ENCODE results near the gene FRMPD4.

Gene FRMPD4

GRCh38 chrX:12721042-12721441 lies 582.8 kb downstream of the FRMPD4 start:
- no peak for TF ChIP-seq CTCF (conservative IDR thresholded peaks at IDR 0.05)
- no peak for TF ChIP-seq ZFX (IDR thresholded peaks at IDR 0.05)

GRCh38 chrX:12722314-12722713 lies 584.0 kb downstream of the FRMPD4 start:
- TF ChIP-seq CTCF (conservative IDR thresholded peaks at IDR 0.05) (no peak), ZFX (IDR thresholded peaks at IDR 0.05) (no peak)
- no peak overlapping the region for H3K27ac ChIP-seq

More at GRCh38 chrX:12721042-12721441, 582.8 kb downstream of the FRMPD4 start:
- H3K27ac ChIP-seq: no peak overlapping the region

GRCh38 chrX:12741416-12741815 lies 603.1 kb downstream of the FRMPD4 start:
- TF ChIP-seq ZFX (IDR thresholded peaks at IDR 0.05) (no peak), CTCF (conservative IDR thresholded peaks at IDR 0.05) (no peak)
- H3K27ac ChIP-seq: peak overlapping the region; percentile 21; the same call in 1 of the 2 replicates

GRCh38 chrX:12747433-12747832 lies 609.2 kb downstream of the FRMPD4 start:
- no peak overlapping the region for H3K27ac ChIP-seq
- TF ChIP-seq CTCF (conservative IDR thresholded peaks at IDR 0.05) (no peak), ZFX (IDR thresholded peaks at IDR 0.05) (no peak)

GRCh38 chrX:12751887-12752286 lies 613.6 kb downstream of the FRMPD4 start:
- no peak overlapping the region for H3K27ac ChIP-seq
- TF ChIP-seq CTCF (conservative IDR thresholded peaks at IDR 0.05) (no peak), ZFX (IDR thresholded peaks at IDR 0.05) (no peak)

- H3K27ac ChIP-seq: no peak overlapping the region
- no peak for TF ChIP-seq CTCF (conservative IDR thresholded peaks at IDR 0.05)
- TF ChIP-seq ZFX (IDR thresholded peaks at IDR 0.05): no peak
Measured at GRCh38 chrX:12753366-12753765, 615.1 kb downstream of the FRMPD4 start.

GRCh38 chrX:12758291-12758690 lies 620.0 kb downstream of the FRMPD4 start:
- TF ChIP-seq ZFX (IDR thresholded peaks at IDR 0.05): no peak
- TF ChIP-seq CTCF (conservative IDR thresholded peaks at IDR 0.05): no peak

More at GRCh38 chrX:12758291-12758690, 620.0 kb downstream of the FRMPD4 start:
- H3K27ac ChIP-seq: no peak overlapping the region
